Left kidney (tissue), 2 donors: Measurements from ENCODE around the gene L3MBTL4. TPM values are rescaled to one million over a fixed set of nuclear protein-coding genes. Genes with fewer than 3 reads are reported as not detected.

Experiments
- DNase-seq: peaks from one replicate; pipeline ENCODE4 v3.0.0-alpha.2; 2013
- polyA plus RNA-seq: library from polyadenylated mRNA; unstranded; fragments of 120-200 nt; gene quantifications from one replicate; pipeline ENCODE4 v1.2.1, GENCODE V29; 2013; ENCODE audit not compliant: insufficient read length

The L3MBTL4 gene
- polyA plus RNA-seq, 1 donor, result 6.4 TPM

DNA sequence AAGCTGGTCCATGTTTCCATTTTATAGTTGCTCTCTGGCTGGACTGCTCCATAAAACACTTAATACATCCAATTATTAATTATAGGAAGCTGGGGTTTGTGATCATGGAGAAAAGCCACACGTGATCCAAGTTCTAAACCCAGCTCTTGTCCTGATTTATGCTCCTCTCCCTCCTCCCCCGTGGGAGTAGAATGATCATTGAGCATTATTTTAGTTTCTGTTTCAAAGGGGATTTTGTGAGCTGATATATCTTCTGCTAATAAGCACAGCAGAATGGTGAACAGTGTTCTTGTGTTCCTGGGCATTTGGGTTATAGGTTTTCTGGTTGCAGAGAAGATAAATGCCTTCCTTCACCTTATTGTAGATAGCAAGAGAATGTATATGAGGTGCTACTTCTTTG is 383.7 kb downstream of the L3MBTL4 start:
- DNase-seq, result no peak

DNA sequence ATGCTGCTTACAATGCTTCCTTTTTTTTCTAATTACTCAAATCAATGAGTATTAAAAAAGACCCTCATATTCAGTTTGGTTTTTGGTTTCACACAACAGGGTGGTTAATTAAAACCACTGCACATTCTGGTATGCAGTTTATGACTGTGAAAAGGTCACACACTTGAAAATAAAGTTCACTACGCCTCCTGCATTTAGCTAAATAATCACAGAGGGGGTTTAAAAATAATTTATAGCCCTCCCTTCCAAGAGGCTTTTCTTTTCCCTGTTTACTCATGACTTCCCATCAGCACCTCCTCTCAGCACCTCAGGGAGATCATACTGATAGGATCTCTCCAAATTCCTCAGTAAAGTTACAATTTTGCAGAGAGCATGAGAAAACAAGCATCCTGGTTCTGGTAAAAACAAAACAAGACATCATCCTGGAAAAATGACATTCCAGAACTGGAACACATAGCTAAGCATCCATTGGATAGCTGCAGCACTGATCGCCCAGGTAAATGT is 389.9 kb downstream of the L3MBTL4 start:
- DNase-seq, result no peak

DNA sequence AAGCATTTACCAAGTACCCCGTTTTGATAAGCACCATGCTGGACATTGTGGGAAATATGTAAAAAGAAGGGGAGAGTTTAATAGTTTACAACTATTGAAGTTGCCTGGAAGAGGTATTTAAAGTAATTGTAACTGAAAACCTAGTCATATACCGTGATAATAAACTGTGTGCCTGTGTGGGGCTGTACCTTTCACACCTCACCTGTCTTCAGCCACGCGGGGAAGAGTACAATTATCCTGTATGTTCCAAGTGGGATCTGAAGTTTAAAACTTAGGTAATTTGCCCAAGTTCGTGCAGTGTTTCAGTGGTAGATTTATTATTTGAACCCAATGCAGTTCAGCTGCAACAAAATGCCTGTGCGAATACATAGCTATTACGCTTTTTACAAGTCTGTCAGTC is 391.2 kb downstream of the L3MBTL4 start:
- DNase-seq, result no peak

DNA sequence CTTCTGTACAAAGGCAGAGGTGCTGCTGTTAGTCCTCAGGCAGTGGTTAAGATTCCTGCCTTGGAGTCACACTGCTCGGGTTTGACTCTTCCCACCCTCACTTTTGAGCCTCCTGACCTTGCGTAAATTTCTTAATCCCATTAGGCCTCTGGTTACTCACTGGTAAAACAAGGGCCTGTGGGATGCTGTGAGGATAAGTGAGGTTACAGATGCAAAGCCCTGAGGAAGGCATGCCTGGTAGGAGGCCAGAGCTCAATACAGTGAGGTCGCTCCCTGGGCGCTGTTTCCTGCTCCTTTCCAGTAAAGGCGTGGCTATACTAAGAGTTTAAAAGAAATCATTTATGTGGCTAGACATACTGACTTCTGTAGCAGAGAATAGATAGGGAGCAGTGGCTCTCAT is 391.9 kb downstream of the L3MBTL4 start:
- DNase-seq, result no peak

DNA sequence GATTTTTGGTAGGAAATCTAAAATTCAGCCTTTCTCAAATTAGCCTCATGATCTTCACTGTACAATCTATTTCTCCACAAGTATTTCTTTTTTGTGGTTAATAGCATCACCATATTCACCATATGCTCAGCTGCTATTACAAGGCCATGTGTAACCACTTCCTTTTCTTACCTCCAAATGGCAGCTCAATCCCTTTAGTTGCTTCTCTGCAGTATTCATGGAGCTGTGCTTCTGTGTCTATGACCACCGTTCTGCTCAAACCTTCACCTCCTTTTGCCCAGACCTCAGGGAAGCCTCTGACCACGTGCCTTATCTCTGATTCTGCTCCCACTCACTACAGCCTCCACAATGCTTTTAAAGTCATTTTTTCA is 392.7 kb downstream of the L3MBTL4 start:
- DNase-seq, result no peak

DNA sequence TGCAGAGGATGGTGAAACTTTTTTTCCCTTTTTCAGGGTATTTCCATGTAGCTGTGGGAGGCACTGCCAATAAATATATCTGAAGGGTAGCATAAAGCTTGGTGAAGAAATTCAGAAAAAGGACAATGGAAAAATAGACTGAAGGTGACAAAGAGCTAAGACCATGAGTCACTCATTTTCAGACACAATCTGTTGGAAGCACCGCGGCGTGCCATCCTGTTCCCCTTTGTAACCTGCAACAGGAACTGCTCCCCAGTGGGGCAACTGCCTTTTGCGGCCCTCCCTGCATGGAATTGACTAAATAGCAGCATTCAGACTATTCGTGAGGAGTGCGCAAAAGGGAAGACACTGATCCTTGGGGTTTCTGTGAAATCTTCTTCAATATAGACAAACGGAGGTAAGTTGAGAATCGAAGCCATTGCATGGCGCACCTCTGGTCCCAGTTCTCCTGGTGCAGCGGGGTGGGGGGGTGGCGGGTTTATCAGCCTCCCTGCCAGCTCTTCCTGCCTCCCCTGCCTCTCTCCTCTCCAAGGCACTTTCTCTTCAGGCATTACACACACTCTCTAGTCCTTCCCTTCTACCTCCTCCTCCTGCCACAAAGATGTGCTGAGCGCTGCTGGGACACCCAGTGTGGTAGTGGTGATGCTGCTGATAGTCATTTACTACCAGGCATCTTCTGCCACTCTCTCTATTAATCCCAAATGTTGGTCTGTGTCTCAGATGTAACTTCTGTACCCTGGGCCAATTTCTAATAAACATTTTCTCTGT is 393.2 kb downstream of the L3MBTL4 start:
- DNase-seq, result no peak

DNA sequence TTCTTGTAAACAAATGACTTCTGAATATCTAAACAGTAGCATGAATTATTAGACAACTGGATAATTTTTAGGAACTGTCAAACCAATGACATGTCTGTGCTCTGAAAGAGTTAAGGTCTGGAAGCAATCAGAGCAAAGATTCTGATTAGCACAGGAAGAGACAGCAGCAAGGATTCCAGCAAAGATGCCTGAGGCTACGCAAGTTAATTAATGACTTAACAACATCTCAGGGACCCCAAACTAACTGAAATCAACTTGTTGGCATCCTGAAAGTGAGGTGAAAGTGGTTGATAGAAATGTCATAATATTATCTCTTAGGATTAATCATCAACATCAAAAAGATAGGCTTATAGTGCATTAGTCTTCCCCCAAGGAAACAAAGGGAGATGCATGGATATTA is 396.0 kb downstream of the L3MBTL4 start:
- no peak for DNase-seq

DNA sequence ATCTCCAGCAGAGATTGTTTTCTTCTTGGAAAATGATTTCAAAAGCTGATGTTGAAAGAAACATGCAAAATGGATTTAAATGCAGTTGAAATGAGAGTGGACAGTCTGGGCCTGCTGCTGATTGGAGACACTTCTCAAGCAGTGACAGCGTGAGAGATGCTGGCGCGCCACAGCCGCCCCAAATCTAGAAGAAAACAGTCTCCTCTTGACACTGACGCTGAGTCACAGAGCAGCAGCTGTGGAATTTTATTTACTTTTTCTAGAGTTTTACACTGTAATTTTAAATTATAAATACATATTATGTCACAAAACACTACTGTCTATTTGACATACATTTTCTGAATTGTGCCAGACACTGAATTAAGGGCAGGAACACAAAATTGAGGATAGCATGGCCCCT is 397.5 kb downstream of the L3MBTL4 start:
- no peak for DNase-seq

DNA sequence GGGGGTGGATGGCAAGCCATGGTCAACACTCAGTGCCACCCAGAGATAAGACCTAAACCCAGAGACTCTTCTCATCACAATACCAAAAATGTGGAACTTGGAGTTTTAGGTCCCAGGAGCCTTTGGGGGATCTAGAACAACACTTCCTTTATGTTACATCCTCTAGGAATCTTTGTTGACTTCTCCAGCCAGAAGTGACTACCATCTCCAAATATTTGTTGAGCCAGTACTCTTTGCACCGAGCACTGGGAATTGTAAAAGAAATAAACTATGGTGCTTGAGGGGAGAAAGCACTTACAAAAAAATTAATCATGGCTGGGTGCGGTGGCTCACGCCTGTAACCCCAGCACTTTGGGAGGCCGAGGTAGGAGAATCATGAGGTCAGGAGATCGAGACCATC is 399.3 kb downstream of the L3MBTL4 start:
- DNase-seq, result no peak

DNA sequence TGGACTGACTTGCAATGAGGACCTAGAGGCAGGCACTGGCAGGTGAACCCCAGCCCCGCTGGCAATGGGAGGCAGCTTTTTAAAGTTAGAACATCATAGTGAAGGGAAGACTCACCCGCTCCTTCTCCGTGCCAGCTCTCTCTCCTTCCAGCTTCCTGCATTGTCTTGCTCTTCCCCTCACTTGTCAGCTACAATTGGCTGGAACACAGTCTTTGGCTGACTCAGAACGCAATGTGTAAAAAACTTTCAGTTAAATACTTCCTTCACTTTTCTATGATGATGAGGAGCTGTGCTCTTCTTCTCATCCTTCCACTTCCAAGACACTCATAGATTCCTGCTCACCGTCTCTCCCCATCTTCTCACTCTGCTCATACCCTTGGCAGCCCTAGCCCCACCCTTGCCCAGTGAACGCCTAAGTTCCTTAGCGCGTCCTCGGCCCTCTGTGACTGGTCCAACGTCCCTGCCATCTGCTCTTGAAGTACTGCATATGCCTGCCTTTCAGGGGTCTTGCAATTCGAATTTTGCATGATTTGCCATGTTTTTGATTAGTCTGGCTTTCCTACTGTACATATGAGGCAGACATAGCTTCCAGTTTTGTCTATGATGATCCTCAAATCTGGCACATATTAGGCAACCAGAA is 401.4 kb downstream of the L3MBTL4 start:
- DNase-seq, result no peak

DNA sequence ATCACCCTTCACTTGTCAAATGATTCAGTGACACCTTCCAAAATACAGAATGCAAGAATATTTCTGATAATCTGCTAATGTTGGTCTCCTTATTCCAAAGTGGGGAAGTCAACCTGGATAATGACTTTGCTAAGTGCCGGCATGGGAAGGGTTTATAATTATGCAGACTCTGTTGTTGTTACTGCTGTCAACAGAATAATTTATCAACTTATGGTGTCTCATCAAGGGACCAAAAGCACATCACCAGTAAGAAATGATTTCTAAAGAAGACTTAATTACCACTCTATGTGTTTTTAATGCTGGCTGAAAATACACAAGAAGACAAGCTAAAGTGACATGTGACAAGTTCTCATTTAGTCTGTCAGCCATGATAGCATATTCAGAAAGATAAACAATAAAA is 403.8 kb downstream of the L3MBTL4 start:
- no peak for DNase-seq

DNA sequence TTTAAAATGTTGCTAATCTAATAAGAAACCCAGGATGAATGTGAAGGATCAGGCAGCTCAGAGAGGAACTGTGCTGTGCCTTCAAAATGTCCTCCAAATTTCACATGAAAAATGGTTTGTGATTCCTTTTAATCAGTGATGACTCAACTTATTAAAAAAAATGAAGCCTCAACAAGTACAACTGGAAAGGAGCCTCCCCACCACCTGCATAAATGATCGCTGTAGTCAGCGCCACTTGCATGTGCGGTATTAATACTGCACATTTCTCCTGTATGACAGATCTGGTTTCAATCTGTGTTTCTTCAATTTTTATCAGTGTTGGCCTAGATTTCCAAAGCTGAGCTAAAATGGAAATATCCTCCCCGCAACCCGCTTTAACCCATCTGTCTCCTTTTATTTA is 404.4 kb downstream of the L3MBTL4 start:
- no peak for DNase-seq

DNA sequence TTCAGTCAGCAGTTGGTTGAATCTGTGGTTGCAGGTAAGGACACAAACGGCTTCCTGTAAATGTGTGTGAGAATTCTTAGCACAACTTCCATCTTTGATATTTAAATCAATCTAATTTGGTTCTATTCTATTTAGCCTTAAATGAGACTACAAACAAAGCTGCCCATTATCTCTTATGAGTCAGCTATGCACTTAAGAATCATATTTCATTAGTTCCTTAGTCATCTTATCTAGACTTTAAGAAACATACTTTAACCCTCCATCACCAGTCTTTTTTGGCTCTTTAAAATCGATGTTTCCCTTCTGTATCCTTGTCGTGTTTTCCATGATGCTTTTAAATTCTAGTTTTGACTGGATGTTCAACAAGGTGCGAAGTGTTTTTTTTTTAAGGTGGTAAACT is 405.0 kb downstream of the L3MBTL4 start:
- DNase-seq, result no peak

DNA sequence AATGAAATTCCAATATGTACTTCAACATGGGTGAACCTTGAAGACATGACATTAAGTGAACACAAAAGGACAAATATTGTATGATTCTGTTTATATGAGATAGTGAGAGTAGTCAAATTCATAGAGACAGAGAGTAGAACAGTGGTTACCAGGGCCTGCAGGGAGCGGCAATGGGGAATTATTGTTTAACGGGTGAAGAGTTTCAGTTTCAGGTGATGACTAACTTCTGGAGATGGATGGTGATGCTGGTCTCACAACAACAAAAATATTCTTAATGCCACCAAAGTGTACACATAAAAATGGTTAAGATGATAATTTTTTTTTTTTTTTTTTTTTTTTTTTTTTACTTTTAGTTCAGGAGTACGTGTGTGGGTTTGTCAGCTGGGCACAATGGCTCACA is 410.0 kb downstream of the L3MBTL4 start:
- DNase-seq, result no peak

DNA sequence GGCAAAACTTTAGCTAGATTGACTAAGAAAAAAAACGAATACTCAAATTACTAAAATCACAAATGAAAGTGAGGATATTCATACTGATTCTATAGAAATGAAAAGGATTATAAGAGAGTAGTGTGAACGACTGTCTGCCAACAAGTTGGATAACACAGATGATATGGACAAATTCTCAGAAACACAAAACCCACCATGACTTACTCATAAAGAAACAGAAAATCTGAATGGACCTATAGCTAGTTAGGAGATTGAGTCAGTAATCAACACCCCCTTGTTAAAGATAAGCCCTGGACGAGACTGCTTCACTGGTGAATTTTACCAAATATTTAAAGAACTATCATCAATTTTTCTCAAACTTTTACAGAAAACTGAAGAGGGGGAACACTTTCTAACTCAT is 410.6 kb downstream of the L3MBTL4 start:
- DNase-seq, result no peak

DNA sequence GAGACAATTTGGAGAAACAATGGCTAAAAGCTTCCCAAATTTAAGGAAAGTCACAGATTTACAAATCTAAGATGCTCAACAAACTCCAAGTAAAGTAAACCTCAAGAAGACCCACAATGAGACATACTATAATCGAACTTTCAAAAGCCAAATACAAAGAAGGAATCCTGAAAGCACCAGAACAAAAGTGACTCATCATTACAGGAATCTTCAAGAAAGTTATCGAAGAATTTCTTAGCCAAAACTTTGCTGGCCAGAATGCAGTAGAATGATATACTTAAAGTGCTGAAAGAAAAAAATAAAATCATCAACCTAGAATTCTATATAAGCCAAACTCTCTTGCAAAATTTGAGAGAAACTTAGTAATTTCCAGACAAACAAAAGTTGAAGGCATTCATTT is 412.8 kb downstream of the L3MBTL4 start:
- DNase-seq, result no peak

DNA sequence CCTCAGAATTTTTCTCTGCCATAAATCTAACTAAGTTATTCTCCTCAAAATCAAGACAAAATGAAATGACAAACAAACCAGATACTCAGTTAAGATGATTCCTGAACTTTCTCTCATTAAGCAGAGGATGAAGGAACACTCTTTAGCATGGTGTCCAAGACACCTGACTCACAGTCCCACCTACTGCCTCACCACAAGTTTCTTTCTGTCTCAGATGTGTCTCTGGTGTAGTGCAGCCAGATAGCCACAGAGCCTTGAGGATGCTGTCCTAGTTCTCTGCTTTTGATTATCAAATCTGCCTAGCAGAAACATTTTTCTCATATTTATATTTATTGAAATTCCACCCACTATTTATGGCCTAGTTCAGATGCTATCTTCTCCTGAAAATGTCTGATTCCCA is 415.8 kb downstream of the L3MBTL4 start:
- no peak for DNase-seq

DNA sequence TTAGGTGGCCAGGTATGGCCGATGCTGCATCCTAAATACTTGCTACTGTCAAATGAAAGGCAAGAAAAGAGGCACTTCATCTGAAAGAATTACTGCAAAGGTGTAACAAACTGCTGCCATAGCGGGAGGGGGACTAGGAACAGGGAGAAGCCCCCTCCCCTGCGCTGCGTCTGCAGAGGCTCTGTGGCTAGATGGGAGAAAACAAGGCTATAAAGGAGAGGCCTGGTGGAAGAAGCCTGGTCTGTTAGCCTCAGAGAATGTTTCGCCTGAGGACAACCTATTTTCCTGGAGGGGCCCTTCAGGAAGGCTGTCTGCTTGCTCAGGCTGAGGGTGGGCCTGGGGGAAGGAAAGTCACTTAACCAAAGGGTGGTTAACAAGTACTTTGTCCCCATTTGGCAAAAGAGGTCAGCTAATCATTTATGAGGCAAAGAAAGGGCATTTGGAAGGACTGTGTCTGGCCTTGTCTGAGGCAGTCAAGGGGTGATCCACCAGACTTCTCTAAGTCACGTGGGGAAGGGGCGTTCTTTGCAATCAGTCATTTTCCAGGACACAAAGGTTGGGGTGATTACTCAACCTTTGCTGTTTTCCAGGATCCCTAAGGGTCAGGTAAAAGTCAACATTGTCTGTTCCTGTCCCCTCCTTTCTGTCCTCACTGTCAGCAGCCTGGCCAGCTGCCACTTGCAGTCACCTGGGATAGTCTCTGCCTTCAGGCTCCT is 416.4 kb downstream of the L3MBTL4 start:
- DNase-seq, result no peak

DNA sequence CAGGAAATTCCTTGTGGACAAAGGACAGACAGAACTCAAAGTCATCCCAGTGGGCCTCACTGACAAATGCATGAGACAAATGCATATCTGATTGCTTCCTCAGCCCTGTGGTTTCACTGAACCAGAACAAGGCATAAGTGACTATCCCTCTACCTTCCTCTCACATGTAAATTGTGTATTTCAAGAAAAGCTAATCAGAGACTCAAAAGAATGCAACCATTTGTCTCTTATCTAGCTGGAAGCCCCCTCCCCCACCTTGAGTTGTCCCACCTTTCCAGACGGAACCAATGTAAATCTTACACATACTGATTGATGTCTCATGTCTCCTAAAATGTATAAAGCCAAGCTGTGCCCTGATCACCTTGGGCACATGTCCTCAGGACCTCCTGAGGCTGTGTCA is 417.4 kb downstream of the L3MBTL4 start:
- DNase-seq, result no peak

DNA sequence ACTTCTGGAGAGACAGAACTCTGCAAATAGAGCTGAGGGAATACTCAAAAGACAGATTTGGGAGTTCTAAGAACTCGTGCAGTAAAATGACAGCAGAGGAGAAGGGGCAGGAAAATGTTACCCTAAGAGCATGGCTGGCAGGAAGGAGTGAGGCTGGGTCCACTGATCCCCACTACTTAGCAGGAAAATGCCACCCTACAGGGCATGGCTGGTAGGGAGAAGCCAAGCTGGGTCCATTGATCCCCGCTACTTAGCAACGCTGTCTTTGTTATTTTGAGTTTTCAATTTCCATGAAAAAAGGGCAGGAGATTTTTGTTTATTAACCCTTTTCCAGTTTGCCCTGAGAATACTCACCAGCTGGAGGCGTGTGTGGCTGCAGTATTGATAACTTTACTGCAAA is 419.1 kb downstream of the L3MBTL4 start:
- no peak for DNase-seq

DNA sequence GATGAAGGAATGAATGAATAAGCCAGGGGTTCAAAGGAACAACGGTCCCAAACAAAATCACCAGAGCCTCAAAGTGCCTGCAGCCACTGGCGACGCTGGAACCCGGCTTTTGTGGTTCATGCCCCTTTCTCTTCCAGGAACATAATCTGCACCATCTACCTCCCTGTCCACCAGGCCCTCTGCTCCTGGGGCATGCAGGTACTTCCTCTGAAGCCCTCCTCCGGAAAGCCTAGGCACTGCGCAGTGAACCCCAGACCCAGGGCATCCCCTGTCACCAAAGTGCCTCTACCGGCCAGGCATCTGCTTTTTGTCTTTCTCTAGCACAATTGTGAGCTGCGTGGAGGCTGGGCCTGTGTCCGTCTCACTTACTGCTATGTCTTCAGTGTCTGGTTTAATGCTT is 420.8 kb downstream of the L3MBTL4 start:
- no peak for DNase-seq

DNA sequence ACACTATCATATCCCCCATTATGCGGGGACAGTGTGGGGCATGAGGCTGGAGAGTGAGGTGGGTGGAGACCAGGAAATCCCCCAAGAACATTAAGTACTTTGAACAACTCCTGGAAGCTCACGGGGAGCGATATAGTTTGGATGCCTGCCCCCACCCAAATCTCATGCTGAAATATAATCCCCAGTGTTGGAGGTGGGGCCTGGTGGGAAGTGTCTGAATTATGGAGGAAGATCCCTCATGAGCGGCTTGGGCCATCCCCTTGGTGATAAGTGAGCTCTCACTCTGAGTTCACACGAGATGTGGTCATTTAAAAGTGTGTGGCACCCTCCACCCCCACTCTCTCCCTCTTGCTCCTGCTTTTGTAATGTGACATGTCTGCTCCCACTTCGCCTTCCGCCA is 422.3 kb downstream of the L3MBTL4 start:
- DNase-seq, result no peak

DNA sequence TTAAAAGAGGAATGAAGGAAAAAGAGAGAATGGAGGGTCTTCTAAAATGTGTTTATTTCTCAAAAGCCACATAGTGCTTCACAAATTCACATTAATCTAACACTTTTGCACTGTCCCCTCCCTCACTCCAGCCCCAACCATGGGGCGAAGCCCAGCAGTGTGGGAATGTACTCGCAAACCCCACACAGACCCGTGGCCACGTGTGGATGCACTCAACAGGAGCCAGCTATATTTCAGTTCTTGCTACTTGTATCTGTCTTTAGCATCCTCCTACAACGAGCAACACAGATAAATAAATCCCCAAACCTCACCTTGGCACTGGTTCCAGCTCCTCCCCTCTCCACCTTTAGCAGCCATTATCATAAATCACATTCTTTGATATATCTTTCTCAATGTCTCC is 427.5 kb downstream of the L3MBTL4 start:
- no peak for DNase-seq
